Eye (tissue), 1 donor: ENCODE data around the gene LGMN.

Source experiments
- DNase-seq: peaks from one replicate; pipeline ENCODE4 v3.0.0-alpha.2; 2015

LGMN gene

GRCh38 chr14:92670643-92671366 lies 77.6 kb downstream of the LGMN start:
- DNase-seq = no peak

GRCh38 chr14:92670160-92670559 lies 78.3 kb downstream of the LGMN start:
- DNase-seq = peak; percentile 54

GRCh38 chr14:92668276-92668973 lies 80.0 kb downstream of the LGMN start:
- no peak for DNase-seq

- DNase-seq = no peak
Observed at GRCh38 chr14:92666251-92666650, 82.2 kb downstream of the LGMN start.

- DNase-seq = no peak
Observed at GRCh38 chr14:92665661-92666110, 82.7 kb downstream of the LGMN start.

GRCh38 chr14:92663049-92663448 lies 85.4 kb downstream of the LGMN start:
- DNase-seq = no peak

- DNase-seq = no peak
Observed at GRCh38 chr14:92660571-92660970, 87.9 kb downstream of the LGMN start.

- DNase-seq = no peak
Observed at GRCh38 chr14:92659765-92660561, 88.5 kb downstream of the LGMN start.

- DNase-seq = no peak
Observed at GRCh38 chr14:92658684-92659083, 89.7 kb downstream of the LGMN start.

GRCh38 chr14:92658160-92658559 lies 90.3 kb downstream of the LGMN start:
- no peak for DNase-seq

- DNase-seq = no peak
Observed at GRCh38 chr14:92657457-92658142, 90.8 kb downstream of the LGMN start.

GRCh38 chr14:92656306-92657081 lies 91.9 kb downstream of the LGMN start:
- DNase-seq = no peak

GRCh38 chr14:92655419-92656201 lies 92.8 kb downstream of the LGMN start:
- DNase-seq = no peak

GRCh38 chr14:92654239-92654901 lies 94.1 kb downstream of the LGMN start:
- DNase-seq = no peak
